HL-60 (cell line): ENCODE measurements around the gene NKX2-1.

Experiments used
- DNase-seq, 2 experiments: peaks; one replicate each; pipeline ENCODE4 v3.0.0-alpha.2; 2010 to 2020; ENCODE audit warnings: low read depth in 1 of 2, low spot score in 1 of 2
- H3K27ac ChIP-seq: fragments of 250-450 bp; sonication (Bioruptor Pico); replicated peaks from 2 replicates; pipeline ENCODE4 v1.5.1; 2020; ENCODE audit warnings: mild to moderate bottlenecking, moderate library complexity
- H3K27me3 ChIP-seq: fragments of 250-450 bp; sonication (Bioruptor Pico); 2 replicates; pipeline ENCODE4 v1.5.1; 2021; ENCODE audit warnings: mild to moderate bottlenecking, moderate library complexity; ENCODE audit not compliant: insufficient read depth, poor library complexity, severe bottlenecking
- H3K4me3 ChIP-seq: replicated peaks from 2 replicates; pipeline ENCODE4 v1.5.1; 2011; ENCODE audit warnings: mild to moderate bottlenecking, control low read depth, low read length; ENCODE audit not compliant: insufficient read depth
- GABPA ChIP-seq: IDR thresholded peaks from 2 replicates; pipeline ENCODE4 v1.6.1; 2012; ENCODE audit warnings: low read depth
- POLR2AphosphoS5 ChIP-seq: IDR thresholded peaks from 2 replicates; pipeline ENCODE4 v1.6.1; 2012; ENCODE audit warnings: low read depth
- SPI1 ChIP-seq: IDR thresholded peaks from 2 replicates; pipeline ENCODE4 v1.6.1; 2012; ENCODE audit warnings: low read depth, mild to moderate bottlenecking, borderline replicate concordance
- long read RNA-seq: library from polyadenylated mRNA; unstranded; transcript quantifications from one replicate; pipeline ENCODE4 v2.0.0, GENCODE V29; 2020
- TF ChIP-seq, protein P1 (sequence below): IDR thresholded peaks from one replicate; pipeline ENCODE4 v1.5.1; 2011; ENCODE audit warnings: low read length, control low read depth, inconsistent platforms; ENCODE audit not compliant: insufficient read depth
- TF ChIP-seq, protein P2 (sequence below): IDR thresholded peaks from 2 replicates; pipeline ENCODE4 v1.6.1; 2012; ENCODE audit warnings: low read depth; ENCODE audit not compliant: insufficient replicate concordance

Gene NKX2-1
- long read RNA-seq = 0 reads

DNA sequence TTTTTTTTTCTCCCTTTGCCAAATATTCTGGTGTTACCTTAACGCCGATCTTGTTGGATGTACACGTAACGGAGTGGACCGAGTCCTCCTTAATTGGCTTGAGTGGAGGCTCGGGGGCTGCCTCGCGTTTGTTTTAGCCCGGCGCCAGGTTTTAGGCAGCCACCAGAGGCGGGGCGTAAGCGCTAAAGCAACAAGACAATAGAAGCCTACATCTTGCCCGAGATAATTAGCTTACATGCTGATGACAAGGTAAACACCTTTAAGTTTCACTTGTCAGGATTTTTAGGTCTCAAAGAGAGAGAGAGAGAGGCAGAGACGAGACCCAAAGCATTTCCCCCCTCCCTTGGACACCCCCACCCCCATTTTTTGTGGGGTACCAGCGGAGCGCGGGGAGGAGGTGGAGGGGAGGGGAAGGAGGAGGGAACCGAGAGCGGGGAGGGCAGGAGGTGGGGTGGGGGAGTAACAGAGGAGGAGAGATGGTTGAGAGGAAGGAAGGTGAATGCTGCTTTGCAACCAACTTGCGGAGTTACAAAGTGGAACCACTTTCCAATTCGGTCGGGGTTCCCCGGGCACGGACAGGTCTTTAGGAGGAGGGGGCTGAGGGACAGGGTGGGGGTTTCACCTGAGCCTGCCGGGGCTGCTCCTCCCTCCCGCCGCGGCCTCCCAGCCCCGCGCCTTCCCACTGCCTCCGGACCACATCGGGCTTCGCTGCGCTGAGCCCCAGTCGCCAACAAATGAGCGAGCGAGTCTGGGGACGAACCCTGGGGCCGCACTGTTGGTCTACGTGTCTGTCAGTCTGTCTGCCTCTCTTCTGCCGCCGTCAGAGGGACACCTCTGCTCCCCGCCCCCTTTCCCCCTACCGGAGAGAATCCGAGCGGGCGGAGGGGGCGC is at the start of gene NKX2-1:
Gene NKX2-1, minus strand, starts transcription at position 802 of the 891 bp plus-strand sequence. Its CDS starts 103 bp downstream, at position 699.
- TF ChIP-seq SPI1 = no peak
- TF ChIP-seq POLR2AphosphoS5 = no peak
- TF ChIP-seq, protein P1, sequence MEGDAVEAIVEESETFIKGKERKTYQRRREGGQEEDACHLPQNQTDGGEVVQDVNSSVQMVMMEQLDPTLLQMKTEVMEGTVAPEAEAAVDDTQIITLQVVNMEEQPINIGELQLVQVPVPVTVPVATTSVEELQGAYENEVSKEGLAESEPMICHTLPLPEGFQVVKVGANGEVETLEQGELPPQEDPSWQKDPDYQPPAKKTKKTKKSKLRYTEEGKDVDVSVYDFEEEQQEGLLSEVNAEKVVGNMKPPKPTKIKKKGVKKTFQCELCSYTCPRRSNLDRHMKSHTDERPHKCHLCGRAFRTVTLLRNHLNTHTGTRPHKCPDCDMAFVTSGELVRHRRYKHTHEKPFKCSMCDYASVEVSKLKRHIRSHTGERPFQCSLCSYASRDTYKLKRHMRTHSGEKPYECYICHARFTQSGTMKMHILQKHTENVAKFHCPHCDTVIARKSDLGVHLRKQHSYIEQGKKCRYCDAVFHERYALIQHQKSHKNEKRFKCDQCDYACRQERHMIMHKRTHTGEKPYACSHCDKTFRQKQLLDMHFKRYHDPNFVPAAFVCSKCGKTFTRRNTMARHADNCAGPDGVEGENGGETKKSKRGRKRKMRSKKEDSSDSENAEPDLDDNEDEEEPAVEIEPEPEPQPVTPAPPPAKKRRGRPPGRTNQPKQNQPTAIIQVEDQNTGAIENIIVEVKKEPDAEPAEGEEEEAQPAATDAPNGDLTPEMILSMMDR = no peak
- Histone ChIP-seq H3K27me3 (peaks cover 91% of the 10 kb centered on the region), H3K4me3 (0 out of 2 replicates have a peak within 1 kb of the TSS, but pooled peaks have one; percentile 11), H3K27ac (no peak within 1 kb of the TSS)
- no peak for DNase-seq

DNA sequence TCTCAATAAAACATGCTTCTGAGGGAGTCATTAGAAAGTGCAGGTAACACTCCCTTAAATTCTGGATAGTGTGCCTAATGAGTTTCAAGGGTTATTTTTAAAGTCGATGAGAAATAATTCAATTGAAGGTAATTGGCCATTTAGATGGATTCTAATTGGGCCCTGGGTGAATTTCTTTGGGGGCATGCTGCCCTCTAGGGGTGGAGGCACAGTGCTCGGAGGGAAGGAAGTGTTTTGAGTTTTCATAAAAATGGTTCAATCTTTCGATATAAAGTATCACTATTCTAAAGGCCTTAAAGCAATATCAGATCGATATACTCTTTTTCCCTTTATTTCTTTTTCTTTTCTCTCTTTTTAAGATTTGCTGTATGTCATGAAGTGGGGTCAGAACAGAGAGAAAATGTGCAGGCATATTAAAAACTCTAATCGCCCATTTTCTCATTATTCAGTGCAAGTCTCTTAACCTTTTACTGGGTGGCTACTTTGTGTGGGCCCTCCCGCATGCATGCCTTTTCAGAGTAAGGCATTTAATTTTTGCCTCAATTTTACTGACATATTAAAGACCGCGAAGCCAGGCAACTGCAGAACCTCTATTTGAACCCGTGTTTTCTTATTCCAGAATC is 36.9 kb upstream of the NKX2-1 start:
- TF ChIP-seq GABPA (no peak), SPI1 (peak; percentile 22; the same call in 1 of the 2 replicates)
- TF ChIP-seq, protein P2, sequence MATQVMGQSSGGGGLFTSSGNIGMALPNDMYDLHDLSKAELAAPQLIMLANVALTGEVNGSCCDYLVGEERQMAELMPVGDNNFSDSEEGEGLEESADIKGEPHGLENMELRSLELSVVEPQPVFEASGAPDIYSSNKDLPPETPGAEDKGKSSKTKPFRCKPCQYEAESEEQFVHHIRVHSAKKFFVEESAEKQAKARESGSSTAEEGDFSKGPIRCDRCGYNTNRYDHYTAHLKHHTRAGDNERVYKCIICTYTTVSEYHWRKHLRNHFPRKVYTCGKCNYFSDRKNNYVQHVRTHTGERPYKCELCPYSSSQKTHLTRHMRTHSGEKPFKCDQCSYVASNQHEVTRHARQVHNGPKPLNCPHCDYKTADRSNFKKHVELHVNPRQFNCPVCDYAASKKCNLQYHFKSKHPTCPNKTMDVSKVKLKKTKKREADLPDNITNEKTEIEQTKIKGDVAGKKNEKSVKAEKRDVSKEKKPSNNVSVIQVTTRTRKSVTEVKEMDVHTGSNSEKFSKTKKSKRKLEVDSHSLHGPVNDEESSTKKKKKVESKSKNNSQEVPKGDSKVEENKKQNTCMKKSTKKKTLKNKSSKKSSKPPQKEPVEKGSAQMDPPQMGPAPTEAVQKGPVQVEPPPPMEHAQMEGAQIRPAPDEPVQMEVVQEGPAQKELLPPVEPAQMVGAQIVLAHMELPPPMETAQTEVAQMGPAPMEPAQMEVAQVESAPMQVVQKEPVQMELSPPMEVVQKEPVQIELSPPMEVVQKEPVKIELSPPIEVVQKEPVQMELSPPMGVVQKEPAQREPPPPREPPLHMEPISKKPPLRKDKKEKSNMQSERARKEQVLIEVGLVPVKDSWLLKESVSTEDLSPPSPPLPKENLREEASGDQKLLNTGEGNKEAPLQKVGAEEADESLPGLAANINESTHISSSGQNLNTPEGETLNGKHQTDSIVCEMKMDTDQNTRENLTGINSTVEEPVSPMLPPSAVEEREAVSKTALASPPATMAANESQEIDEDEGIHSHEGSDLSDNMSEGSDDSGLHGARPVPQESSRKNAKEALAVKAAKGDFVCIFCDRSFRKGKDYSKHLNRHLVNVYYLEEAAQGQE = no peak
- TF ChIP-seq, protein P1 = peak; percentile 30
- DNase-seq = peak in 1 of 2 experiments; percentile 18
- H3K27me3 ChIP-seq = no peaks in the 10 kb centered on the region
- H3K4me3 ChIP-seq = no peak overlapping the region
- H3K27ac ChIP-seq = no peak overlapping the region

DNA sequence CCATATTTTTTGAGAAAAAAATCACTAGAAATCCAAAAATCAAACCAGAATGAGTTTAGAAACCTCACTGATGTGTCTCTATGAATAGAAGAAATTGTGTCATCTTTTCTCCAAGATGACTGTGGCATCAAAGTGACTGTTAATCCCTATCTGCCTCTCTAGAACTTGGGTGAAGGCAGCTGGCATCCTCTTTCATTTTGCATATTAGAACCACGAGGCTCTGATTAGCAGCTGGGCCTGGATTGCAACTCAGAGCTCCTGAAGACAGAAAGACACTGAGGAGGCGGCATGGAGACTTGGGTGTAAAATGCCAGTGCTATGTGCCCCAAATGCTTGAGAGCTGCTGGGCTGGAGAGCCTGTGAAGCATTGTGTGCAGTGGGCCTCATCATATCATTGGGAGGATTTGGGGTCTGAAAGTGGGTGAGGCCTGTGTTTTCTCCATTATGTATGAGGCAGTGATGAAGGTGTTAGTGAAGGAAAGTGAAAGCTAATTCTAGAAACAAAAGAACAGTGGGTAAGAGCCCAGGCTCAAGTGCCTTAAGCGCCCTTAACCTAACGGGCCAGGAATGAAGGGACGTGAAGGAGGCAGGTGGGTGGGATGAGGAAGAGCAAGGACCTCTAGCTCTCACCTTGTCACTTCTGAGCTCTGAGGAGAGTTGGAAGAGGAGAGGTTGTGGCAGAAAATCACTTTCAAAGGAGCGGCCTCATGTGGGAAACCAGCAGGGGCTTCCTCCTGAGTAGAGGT is 36.1 kb upstream of the NKX2-1 start:
- TF ChIP-seq, protein P2 = no peak
- no peak for TF ChIP-seq GABPA
- TF ChIP-seq POLR2AphosphoS5 = no peak
- TF ChIP-seq SPI1 = no peak
- TF ChIP-seq, protein P1 = no peak
- Histone ChIP-seq H3K27me3 (no peaks in the 10 kb centered on the region), H3K4me3 (no peak overlapping the region), H3K27ac (no peak overlapping the region)
- no peak for DNase-seq
